WTC11 (cell line): ENCODE measurements around the gene PLD3. TPM values are rescaled to one million over a fixed set of nuclear protein-coding genes. Genes with fewer than 3 reads are reported as not detected.

Experiments
- ATAC-seq: fragments of 200-7000 bp; cut with Tn5 transposase; 2 replicates; pipeline ENCODE4 v1.10.0; 2021; ENCODE audit warnings: mild to moderate bottlenecking, moderate library complexity
- CTCF ChIA-PET: fragments of 300-600 bp; sonication (Branson Sonifier 250); formaldehyde crosslinking; loops from one replicate; lab custom pipeline; 2021; ENCODE audit warnings: antibody characterized with exemption; lab: Charles Lee
- POLR2A ChIA-PET: fragments of 350-600 bp; sonication (Branson Sonifier 250); formaldehyde crosslinking; loops from one replicate; lab custom pipeline; 2021; ENCODE audit warnings: antibody characterized with exemption; lab: Charles Lee
- DNase-seq: peaks from one replicate; pipeline ENCODE4 v3.0.0; 2021; ENCODE audit warnings: low spot score
- H3K27ac Mint-ChIP-seq: 2 replicates; pipeline ENCODE4 v1.8.0; 2021; ENCODE audit warnings: mixed read lengths
- H3K27me3 Mint-ChIP-seq: 2 replicates; pipeline ENCODE4 v1.8.0; 2021; ENCODE audit warnings: low read depth, mild to moderate bottlenecking, moderate library complexity, mixed read lengths
- H3K36me3 Mint-ChIP-seq: 2 replicates; pipeline ENCODE4 v1.8.0; 2021; ENCODE audit warnings: mixed read lengths
- H3K4me1 Mint-ChIP-seq: 2 replicates; pipeline ENCODE4 v1.8.0; 2022; ENCODE audit warnings: mixed read lengths
- H3K4me3 Mint-ChIP-seq: 2 replicates; pipeline ENCODE4 v1.8.0; 2021; ENCODE audit warnings: mild to moderate bottlenecking, moderate library complexity, mixed read lengths
- H3K9me3 Mint-ChIP-seq: 2 replicates; pipeline ENCODE4 v1.8.0; 2021; ENCODE audit warnings: mixed read lengths
- CDX4 ChIP-seq: fragments of 250-450 bp; sonication (Bioruptor Pico); IDR thresholded peaks from 2 replicates; pipeline ENCODE4 v1.9.0; 2021; ENCODE audit warnings: moderate library complexity, mild to moderate bottlenecking, inconsistent platforms, borderline replicate concordance
- CREB1 ChIP-seq: sonication (generic); formaldehyde crosslinking; IDR thresholded peaks from 2 replicates; pipeline ENCODE4 v1.8.0; 2023; ENCODE audit warnings: mild to moderate bottlenecking, missing genetic modification reagents
- ELF4 ChIP-seq: sonication (generic); formaldehyde crosslinking; IDR thresholded peaks from 2 replicates; pipeline ENCODE4 v1.8.1; 2022; ENCODE audit warnings: low read depth, mild to moderate bottlenecking, moderate library complexity, missing genetic modification reagents
- ESRRA ChIP-seq: sonication (generic); formaldehyde crosslinking; IDR thresholded peaks from 2 replicates; pipeline ENCODE4 v1.8.1; 2022; ENCODE audit warnings: mild to moderate bottlenecking, missing genetic modification reagents, borderline replicate concordance
- FOXP1 ChIP-seq: sonication (generic); formaldehyde crosslinking; IDR thresholded peaks from 2 replicates; pipeline ENCODE4 v1.8.0; 2022; ENCODE audit warnings: missing genetic modification reagents, mild to moderate bottlenecking, moderate library complexity, borderline replicate concordance
- FOXP4 ChIP-seq: sonication (generic); formaldehyde crosslinking; IDR thresholded peaks from 2 replicates; pipeline ENCODE4 v1.8.0; 2022; ENCODE audit warnings: mild to moderate bottlenecking, missing genetic modification reagents
- GABPB1 ChIP-seq: sonication (generic); formaldehyde crosslinking; IDR thresholded peaks from 2 replicates; pipeline ENCODE4 v1.8.1; 2023; ENCODE audit warnings: mild to moderate bottlenecking, missing genetic modification reagents
- GTF2I ChIP-seq: fragments of 250-450 bp; sonication (Bioruptor Pico); conservative IDR thresholded peaks from 2 replicates; pipeline ENCODE4 v1.4.0; 2021; ENCODE audit warnings: mild to moderate bottlenecking
- IRF2 ChIP-seq: sonication (generic); formaldehyde crosslinking; IDR thresholded peaks from 2 replicates; pipeline ENCODE4 v1.8.0; 2022; ENCODE audit warnings: low read depth, missing genetic modification reagents, borderline replicate concordance
- MYBL2 ChIP-seq: sonication (generic); formaldehyde crosslinking; IDR thresholded peaks from 2 replicates; pipeline ENCODE4 v1.8.1; 2023; ENCODE audit warnings: mild to moderate bottlenecking, moderate library complexity, missing genetic modification reagents
- NFATC4 ChIP-seq: fragments of 250-450 bp; sonication (Bioruptor Pico); IDR thresholded peaks from 2 replicates; pipeline ENCODE4 v1.9.0; 2021; ENCODE audit warnings: mild to moderate bottlenecking
- NFE2L1 ChIP-seq: sonication (generic); formaldehyde crosslinking; IDR thresholded peaks from 2 replicates; pipeline ENCODE4 v1.8.1; 2023; ENCODE audit warnings: missing genetic modification reagents
- SP1 ChIP-seq: sonication (generic); formaldehyde crosslinking; conservative IDR thresholded peaks from 2 replicates; pipeline ENCODE4 v1.8.1; 2022; ENCODE audit warnings: missing genetic modification reagents
- STAT6 ChIP-seq: sonication (generic); formaldehyde crosslinking; conservative IDR thresholded peaks from 2 replicates; pipeline ENCODE4 v1.8.1; 2023; ENCODE audit warnings: mild to moderate bottlenecking, low read depth, missing genetic modification reagents, moderate library complexity
- TEAD1 ChIP-seq: sonication (generic); formaldehyde crosslinking; IDR thresholded peaks from 2 replicates; pipeline ENCODE4 v1.8.0; 2022; ENCODE audit warnings: mild to moderate bottlenecking, missing genetic modification reagents
- ZBTB43 ChIP-seq: sonication (generic); formaldehyde crosslinking; IDR thresholded peaks from 2 replicates; pipeline ENCODE4 v1.8.1; 2023; ENCODE audit warnings: mild to moderate bottlenecking, missing genetic modification reagents
- ZNF121 ChIP-seq: sonication (generic); formaldehyde crosslinking; IDR thresholded peaks from 2 replicates; pipeline ENCODE4 v1.8.0; 2023; ENCODE audit warnings: missing genetic modification reagents
- ZNF423 ChIP-seq: fragments of 250-450 bp; sonication (Bioruptor Pico); IDR thresholded peaks from 2 replicates; pipeline ENCODE4 v2.1.2; 2022; ENCODE audit warnings: mild to moderate bottlenecking, moderate library complexity
- total RNA-seq: library from RNA; stranded (reverse); gene quantifications from 3 replicates; pipeline ENCODE4 v1.2.3, GENCODE V29; 2021
- TF ChIP-seq, protein P1 (sequence below): sonication (generic); formaldehyde crosslinking; IDR thresholded peaks from 2 replicates; pipeline ENCODE4 v1.8.1; 2023; ENCODE audit warnings: mild to moderate bottlenecking, moderate library complexity, missing genetic modification reagents
- TF ChIP-seq, protein P2 (sequence below): sonication (generic); formaldehyde crosslinking; IDR thresholded peaks from 2 replicates; pipeline ENCODE4 v1.8.0; 2022; ENCODE audit warnings: mild to moderate bottlenecking, missing genetic modification reagents
- TF ChIP-seq, protein P3 (sequence below): fragments of 250-450 bp; sonication (Bioruptor Pico); IDR thresholded peaks from 2 replicates; pipeline ENCODE4 v2.1.2; 2022; ENCODE audit warnings: mild to moderate bottlenecking, moderate library complexity
- TF ChIP-seq, protein P4 (sequence below): sonication (generic); formaldehyde crosslinking; IDR thresholded peaks from 2 replicates; pipeline ENCODE4 v1.8.1; 2023; ENCODE audit warnings: mild to moderate bottlenecking, missing genetic modification reagents, moderate library complexity

The PLD3 gene
- total RNA-seq, 1 experiment from 2014 or later = 190 TPM

GRCh38 chr19:40397568-40397906 lies 49.0 kb downstream of the PLD3 start (continued):
- TF ChIP-seq, protein P1, sequence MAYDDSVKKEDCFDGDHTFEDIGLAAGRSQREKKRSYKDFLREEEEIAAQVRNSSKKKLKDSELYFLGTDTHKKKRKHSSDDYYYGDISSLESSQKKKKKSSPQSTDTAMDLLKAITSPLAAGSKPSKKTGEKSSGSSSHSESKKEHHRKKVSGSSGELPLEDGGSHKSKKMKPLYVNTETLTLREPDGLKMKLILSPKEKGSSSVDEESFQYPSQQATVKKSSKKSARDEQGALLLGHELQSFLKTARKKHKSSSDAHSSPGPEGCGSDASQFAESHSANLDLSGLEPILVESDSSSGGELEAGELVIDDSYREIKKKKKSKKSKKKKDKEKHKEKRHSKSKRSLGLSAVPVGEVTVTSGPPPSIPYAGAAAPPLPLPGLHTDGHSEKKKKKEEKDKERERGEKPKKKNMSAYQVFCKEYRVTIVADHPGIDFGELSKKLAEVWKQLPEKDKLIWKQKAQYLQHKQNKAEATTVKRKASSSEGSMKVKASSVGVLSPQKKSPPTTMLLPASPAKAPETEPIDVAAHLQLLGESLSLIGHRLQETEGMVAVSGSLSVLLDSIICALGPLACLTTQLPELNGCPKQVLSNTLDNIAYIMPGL (CRISPR knock-in tag) = no peak
- no peak for TF ChIP-seq NFATC4 (CRISPR knock-in tag)
- TF ChIP-seq GTF2I (CRISPR knock-in tag) = no peak
- no peak for TF ChIP-seq IRF2
- TF ChIP-seq ZNF423 (CRISPR knock-in tag) = no peak
- no peak for TF ChIP-seq CDX4
- TF ChIP-seq ZBTB43 = no peak
- TF ChIP-seq ELF4 (CRISPR knock-in tag) = no peak
- TF ChIP-seq MYBL2 = no peak
- TF ChIP-seq STAT6 = no peak
- TF ChIP-seq, protein P2, sequence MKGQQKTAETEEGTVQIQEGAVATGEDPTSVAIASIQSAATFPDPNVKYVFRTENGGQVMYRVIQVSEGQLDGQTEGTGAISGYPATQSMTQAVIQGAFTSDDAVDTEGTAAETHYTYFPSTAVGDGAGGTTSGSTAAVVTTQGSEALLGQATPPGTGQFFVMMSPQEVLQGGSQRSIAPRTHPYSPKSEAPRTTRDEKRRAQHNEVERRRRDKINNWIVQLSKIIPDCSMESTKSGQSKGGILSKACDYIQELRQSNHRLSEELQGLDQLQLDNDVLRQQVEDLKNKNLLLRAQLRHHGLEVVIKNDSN (CRISPR knock-in tag) = no peak
- no peak for TF ChIP-seq NFE2L1
- TF ChIP-seq, all 79 proteins: peak for 0

GRCh38 chr19:40398417-40399131 lies 50.1 kb downstream of the PLD3 start:
- peaks cover 9% of the 10 kb centered on the region for H3K4me1 Mint-ChIP-seq
- peaks cover 37% of the 10 kb centered on the region for H3K27me3 Mint-ChIP-seq
- ChIA-PET POLR2A (interaction anchor here (0.5 kb wide), 1 partner anchor 22 kb away, joined by 3 read pairs; no protein-coding TSS in a partner anchor), CTCF (interaction anchor here (1.0 to 1.7 kb wide), 3 partner anchors 14 to 66 kb away, joined by 4 to 10 read pairs (median 4); no protein-coding TSS in a partner anchor)
- peak; percentile 92 for ATAC-seq
- peak overlapping the region; percentile 47; the same call in 1 of the 2 replicates for H3K27ac Mint-ChIP-seq
- H3K9me3 Mint-ChIP-seq = no peaks in the 10 kb centered on the region
- H3K36me3 Mint-ChIP-seq = no peaks in the 10 kb centered on the region
- DNase-seq = peak; percentile 92
- peak overlapping the region; percentile 53 for H3K4me3 Mint-ChIP-seq
- 0 out of 2 replicates have a peak, but pooled peaks have one; percentile 41 for TF ChIP-seq CREB1 (CRISPR knock-in tag)
- no peak for TF ChIP-seq ELF4 (CRISPR knock-in tag)
- no peak for TF ChIP-seq GABPB1
- TF ChIP-seq, protein P3, sequence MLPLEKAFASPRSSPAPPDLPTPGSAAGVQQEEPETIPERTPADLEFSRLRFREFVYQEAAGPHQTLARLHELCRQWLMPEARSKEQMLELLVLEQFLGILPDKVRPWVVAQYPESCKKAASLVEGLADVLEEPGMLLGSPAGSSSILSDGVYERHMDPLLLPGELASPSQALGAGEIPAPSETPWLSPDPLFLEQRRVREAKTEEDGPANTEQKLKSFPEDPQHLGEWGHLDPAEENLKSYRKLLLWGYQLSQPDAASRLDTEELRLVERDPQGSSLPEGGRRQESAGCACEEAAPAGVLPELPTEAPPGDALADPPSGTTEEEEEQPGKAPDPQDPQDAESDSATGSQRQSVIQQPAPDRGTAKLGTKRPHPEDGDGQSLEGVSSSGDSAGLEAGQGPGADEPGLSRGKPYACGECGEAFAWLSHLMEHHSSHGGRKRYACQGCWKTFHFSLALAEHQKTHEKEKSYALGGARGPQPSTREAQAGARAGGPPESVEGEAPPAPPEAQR (CRISPR knock-in tag) = no peak
- peak; percentile 43; the same call in 1 of the 2 replicates for TF ChIP-seq ZNF121 (CRISPR knock-in tag)
- no peak for TF ChIP-seq NFATC4 (CRISPR knock-in tag)
- TF ChIP-seq, protein P4, sequence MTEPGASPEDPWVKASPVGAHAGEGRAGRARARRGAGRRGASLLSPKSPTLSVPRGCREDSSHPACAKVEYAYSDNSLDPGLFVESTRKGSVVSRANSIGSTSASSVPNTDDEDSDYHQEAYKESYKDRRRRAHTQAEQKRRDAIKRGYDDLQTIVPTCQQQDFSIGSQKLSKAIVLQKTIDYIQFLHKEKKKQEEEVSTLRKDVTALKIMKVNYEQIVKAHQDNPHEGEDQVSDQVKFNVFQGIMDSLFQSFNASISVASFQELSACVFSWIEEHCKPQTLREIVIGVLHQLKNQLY (CRISPR knock-in tag) = no peak
- TF ChIP-seq, protein P2 (CRISPR knock-in tag) = peak; percentile 88
- TF ChIP-seq SP1 (CRISPR knock-in tag) = peak; percentile 73
- TF ChIP-seq FOXP4 (CRISPR knock-in tag) = peak; percentile 95
- peak; percentile 76; the same call in 1 of the 2 replicates for TF ChIP-seq FOXP1 (CRISPR knock-in tag)
- TF ChIP-seq TEAD1 (CRISPR knock-in tag) = peak; percentile 90
- no peak for TF ChIP-seq ESRRA (CRISPR knock-in tag)
